HuH-7 (cell line): ENCODE results near the gene LIN28B.
"Not testable (repeated sequence)": the region's sequence is repeated elsewhere in the genome, so short reads cannot be mapped to it uniquely, and the experiment has no call there.

Source experiments
- DNase-seq: peaks from one replicate; pipeline ENCODE4 v3.0.0; 2011; ENCODE audit warnings: low spot score

LIN28B gene

GRCh38 chr6:104956731-104957294, at the start of gene LIN28B:
LIN28B (plus strand) TSS chr6:104957107; CDS start chr6:104957251, 144 bp downstream.
- no peak for DNase-seq

- no peak for DNase-seq
These were observed 48.6 kb upstream of the LIN28B start for GRCh38 chr6:104908031-104908887.

- no peak for DNase-seq
These were observed 47.9 kb upstream of the LIN28B start for GRCh38 chr6:104908888-104909525.

GRCh38 chr6:104921896-104922295, 35.0 kb upstream of the LIN28B start:
- no peak for DNase-seq

DNA sequence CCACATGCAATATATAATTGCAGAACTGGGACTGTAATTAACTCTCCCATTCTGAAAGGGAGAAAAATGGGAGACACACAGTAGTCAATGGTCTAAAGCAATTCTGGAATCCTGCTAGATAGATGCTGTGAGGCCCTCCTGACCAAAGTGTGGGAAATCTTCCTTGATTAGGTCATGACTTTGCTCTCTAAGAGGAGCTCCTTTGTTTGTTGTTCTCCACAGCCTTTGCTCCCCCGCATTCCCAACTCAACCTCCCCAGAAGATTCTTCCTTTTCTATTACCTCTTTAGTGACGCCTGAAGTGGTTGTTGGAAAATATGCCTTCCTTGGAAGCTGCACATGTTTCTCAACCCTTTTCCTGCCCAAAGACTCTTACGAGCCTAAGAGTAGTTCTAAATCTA, 28.8 kb upstream of the LIN28B start:
- no peak for DNase-seq

- no peak for DNase-seq
These were observed 27.6 kb upstream of the LIN28B start for GRCh38 chr6:104929353-104929752.

DNA sequence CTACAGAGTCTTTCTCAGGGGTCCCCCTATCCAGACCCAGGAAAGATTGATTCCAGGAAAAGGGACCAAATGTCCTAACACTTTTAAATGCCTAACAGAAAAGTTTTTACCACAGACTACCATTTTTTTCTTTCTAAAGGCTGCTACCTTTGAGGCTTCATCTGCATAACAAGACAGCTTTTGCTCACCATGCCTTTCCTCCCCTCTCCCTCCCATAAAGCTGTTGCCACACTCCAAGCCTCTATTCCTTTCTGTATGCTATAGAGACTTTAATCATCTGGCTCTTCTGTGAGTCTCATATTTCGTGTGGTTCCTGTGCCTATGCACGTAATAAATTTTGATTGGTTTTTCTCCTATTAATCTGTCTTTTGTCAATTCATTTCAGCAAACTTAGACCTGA, 26.0 kb upstream of the LIN28B start:
- DNase-seq, result no peak

GRCh38 chr6:104936766-104937535, 20.0 kb upstream of the LIN28B start:
- DNase-seq, result peak; percentile 80

- no peak for DNase-seq
These were observed 16.5 kb upstream of the LIN28B start for GRCh38 chr6:104940238-104940892.

DNA sequence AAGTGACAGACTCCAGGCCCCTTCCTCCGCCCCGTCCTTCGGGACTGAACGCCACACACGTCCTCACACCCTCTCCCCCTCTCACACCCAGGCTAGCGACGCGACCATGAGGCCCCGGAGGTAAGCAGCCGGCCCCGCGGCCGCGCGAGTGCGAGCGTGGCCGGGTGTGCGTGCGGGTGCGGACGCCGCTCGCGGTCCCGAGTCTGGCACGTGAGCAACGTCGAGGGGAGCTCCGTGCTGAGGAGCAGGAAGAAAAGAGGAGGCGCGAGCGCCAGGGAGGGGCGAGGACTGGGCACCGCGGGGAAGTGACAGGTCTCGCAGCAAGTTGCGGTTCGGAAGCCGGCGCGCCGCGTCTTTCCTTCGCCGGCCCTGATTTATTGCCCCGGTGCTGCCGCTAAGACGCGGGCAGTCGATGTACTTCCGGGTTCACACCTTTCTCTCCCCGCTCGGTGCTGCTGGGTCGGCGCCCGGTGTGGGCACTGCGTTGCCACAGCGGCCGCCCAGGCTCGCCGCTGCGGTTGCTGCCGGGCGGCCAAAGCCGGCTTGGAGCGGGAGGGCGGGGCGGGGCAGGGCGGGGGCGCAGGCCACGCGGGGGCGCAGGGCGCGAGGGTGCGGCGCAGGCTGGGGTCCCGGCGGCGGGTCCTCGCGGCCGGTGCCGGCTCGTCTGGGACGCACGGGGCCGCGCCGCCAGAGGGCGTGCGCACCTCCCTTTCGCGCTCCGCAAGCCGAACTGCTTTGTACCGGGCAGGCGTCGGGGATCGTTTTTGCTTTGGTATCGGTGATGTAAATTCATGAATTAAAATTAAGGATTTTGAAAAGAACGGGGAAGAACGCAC, 15.8 kb upstream of the LIN28B start:
- DNase-seq, result no peak

DNA sequence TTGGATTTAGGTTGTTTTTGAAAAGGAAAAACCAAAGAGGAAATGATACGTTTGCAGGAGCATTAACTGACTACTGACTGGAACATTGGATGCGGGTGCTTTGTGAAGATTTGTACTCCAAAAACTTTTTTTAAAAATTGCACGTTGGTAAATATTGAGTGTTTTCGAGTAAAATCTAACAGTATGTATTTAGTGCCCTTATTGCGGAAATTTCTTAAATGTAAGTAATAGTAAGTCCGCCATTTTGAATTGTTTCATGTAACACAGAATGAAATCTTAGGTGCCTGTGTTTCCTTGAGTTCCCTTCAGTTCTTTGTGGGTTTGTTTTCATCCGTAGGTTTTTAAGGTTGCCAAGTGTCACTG, 15.2 kb upstream of the LIN28B start:
- no peak for DNase-seq

DNA sequence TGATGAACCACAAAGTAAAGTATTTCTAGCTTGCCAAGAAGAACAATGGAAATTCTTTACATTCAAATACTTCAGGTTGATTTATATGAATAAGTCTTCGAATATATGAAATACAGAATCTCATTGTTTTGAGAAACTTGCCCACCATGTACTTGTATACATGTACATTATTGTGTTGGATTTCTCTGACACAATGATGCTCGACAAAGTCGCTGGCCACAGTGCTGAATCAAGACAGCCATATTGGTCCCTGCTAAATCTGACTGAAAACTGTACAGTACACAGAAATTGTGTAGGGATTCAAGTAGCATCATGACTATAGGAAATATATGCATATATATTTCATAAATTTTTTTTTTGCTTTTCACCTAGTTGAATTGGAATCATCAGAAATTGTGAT, 13.1 kb upstream of the LIN28B start:
- DNase-seq, result no peak

- DNase-seq, result no peak
These were observed 7.7 kb upstream of the LIN28B start for GRCh38 chr6:104949206-104949605.

DNA sequence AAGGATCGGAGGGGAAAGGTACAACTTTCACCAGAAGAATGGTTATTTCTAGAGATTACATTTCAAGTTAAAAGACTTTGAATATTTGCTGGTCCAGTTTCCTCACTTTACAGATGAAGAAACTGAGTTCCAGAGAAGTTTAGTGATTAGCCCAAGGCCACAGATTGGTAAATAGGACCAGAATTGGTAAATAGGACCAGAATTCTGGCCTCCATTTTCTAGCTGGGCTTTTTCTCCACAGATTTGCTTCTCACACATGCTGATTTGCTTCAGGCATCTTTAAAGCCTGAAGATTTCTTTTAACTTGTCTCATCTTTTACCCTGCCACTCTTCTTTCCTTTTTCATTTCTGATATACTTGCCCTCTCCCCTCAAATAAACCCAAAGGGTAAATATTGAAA, 5.2 kb upstream of the LIN28B start:
- no peak for DNase-seq

DNA sequence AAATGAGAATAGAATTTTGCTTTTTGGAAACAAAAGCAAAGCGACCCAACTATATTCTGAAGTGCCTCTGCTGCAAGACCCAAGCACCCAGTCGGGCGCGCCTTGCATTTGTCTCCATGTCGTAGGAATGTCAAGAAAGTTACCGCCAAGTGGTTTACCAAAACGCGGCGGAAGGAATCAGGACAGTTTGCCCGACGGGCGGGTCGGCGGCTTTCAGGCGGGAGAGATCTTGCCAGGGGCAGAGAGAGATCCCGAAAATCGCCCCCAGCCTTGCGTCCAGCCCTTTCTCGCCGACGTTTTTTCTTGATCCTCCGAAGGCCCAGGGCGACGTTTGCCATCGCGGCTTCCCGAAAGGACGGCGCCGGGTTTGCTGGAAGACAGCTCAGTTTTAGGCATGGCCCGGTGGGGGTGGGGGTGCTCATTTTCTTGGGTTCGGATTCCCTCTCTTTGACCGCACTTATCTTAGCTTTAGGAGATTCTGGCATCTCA, 4.0 kb upstream of the LIN28B start:
- no peak for DNase-seq

- not testable (repeated sequence) for DNase-seq
These were observed 3.3 kb upstream of the LIN28B start for GRCh38 chr6:104953400-104954189.

- no peak for DNase-seq
These were observed 2.6 kb upstream of the LIN28B start for GRCh38 chr6:104954190-104954797.

DNA sequence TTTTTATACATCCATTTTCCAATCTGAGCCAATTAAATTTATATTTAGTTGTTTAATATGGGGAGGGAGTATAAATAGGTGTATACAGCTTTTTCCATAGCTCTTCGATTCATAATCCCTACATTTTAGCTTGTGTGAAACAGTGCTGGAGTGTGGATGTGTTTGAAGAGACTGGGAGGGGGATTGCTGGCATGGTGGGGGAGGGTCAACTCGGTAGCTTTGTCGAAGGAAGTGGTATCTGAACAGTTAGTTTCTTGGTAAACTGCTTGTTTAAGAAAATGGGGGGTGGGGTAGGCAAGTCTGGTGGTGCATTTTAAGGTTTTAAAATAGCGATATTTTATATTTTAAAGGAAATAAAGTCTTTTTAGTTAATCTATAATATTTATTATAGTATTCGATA, 1.4 kb upstream of the LIN28B start:
- DNase-seq, result no peak

- DNase-seq, result no peak
These were observed 778 bp upstream of the LIN28B start for GRCh38 chr6:104955927-104956730.
